Immature natural killer cell (primary cell): ENCODE data around the gene AHNAK. TPM values are rescaled to one million over a fixed set of nuclear protein-coding genes. Genes with fewer than 3 reads are reported as not detected.
A peak's percentile ranks its signal among the peaks of the same experiment; 100 is the strongest.
"Not testable (repeated sequence)": the region's sequence is repeated elsewhere in the genome, so short reads cannot be mapped to it uniquely, and the experiment has no call there.

Source experiments
- DNase-seq, 3 donors: peaks; one replicate each; pipeline ENCODE4 v3.0.0; 2022; ENCODE audit warnings: mixed read lengths in 1 of 3
- H3K27ac Mint-ChIP-seq, 6 donors: one replicate each; pipeline ENCODE4 v1.8.0; 2020; ENCODE audit warnings: mixed read lengths in 6 of 6, mild to moderate bottlenecking in 5 of 6, inconsistent platforms in 4 of 6, moderate library complexity in 3 of 6
- H3K27me3 Mint-ChIP-seq, 3 donors: one replicate each; pipeline ENCODE4 v1.8.0; 2020 to 2021; ENCODE audit warnings: low read depth in 3 of 3, mild to moderate bottlenecking in 3 of 3, mixed read lengths in 3 of 3, moderate library complexity in 3 of 3, inconsistent platforms in 1 of 3
- H3K36me3 Mint-ChIP-seq, 3 donors: one replicate each; pipeline ENCODE4 v1.8.0; 2020; ENCODE audit warnings: mixed read lengths in 3 of 3, inconsistent platforms in 2 of 3, mild to moderate bottlenecking in 2 of 3
- H3K4me1 Mint-ChIP-seq, 2 donors: one replicate each; pipeline ENCODE4 v1.8.0; 2020; ENCODE audit warnings: inconsistent platforms in 2 of 2, mild to moderate bottlenecking in 2 of 2, mixed read lengths in 2 of 2, moderate library complexity in 1 of 2
- H3K4me3 Mint-ChIP-seq, 5 donors: one replicate each; pipeline ENCODE4 v1.8.0; 2020; ENCODE audit warnings: mild to moderate bottlenecking in 5 of 5, mixed read lengths in 5 of 5, inconsistent platforms in 3 of 5, moderate library complexity in 3 of 5
- H3K9me3 Mint-ChIP-seq, 6 donors: one replicate each; pipeline ENCODE4 v1.8.0; 2020; ENCODE audit warnings: mild to moderate bottlenecking in 6 of 6, mixed read lengths in 6 of 6, inconsistent platforms in 4 of 6, moderate library complexity in 3 of 6
- polyA plus RNA-seq, 3 donors: library from polyadenylated mRNA; unstranded; fragments of 300-500 nt; fragmentation: Illumina TruSeq; gene quantifications; one replicate each; pipeline ENCODE4 v1.2.3, GENCODE V29; 2021

AHNAK gene
- polyA plus RNA-seq, 3 donors from 2014 or later = 45.0 to 217 (median 57.2) TPM

GRCh38 chr11:62567018-62567633 lies 20.5 kb upstream of the AHNAK start:
- Mint-ChIP-seq H3K4me1 (peaks cover 14 to 43% of the 10 kb centered on the region in 2 donors), H3K4me3 (no peak overlapping the region), H3K27me3 (peaks cover 0 to 3% (median 3%) of the 10 kb centered on the region in 3 donors), H3K27ac (peak overlapping the region in 4 of 6 donors; percentile 44 to 71 (median 52)), H3K36me3 (peaks cover 30 to 41% (median 35%) of the 10 kb centered on the region in 3 donors), H3K9me3 (no peaks in the 10 kb centered on the region)
- DNase-seq = no peak

DNA sequence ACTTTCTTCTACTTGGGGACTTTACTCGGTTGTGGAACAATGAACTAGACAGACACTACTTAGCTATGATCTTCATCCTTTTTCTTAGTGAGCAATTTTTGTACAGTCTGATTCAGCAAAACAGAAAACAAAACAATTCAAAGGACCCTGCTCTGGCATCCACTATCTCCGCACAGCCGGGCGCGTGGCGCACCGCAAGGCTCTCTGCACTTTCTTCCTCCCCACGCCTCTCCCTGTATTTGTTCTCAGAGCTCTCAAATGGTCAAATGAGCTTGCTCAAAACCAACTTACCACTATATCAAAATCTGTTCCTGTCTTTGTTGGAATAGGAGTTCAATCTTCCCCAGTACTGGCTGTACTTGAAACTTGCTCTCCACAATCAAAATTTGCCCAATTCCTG lies 19.6 kb upstream of the AHNAK start:
- no peak for DNase-seq
- peaks cover 0 to 3% (median 0%) of the 10 kb centered on the region in 3 donors for H3K27me3 Mint-ChIP-seq
- H3K9me3 Mint-ChIP-seq = no peaks in the 10 kb centered on the region
- H3K36me3 Mint-ChIP-seq = peaks cover 25 to 39% (median 29%) of the 10 kb centered on the region in 3 donors
- H3K4me1 Mint-ChIP-seq = peaks cover 10 to 42% of the 10 kb centered on the region in 2 donors
- no peak overlapping the region for H3K4me3 Mint-ChIP-seq
- peak overlapping the region in 2 of 6 donors; percentile 52 to 67 for H3K27ac Mint-ChIP-seq

GRCh38 chr11:62565100-62565802 lies 18.6 kb upstream of the AHNAK start:
- Mint-ChIP-seq H3K4me1 (peaks cover 11 to 40% of the 10 kb centered on the region in 2 donors), H3K36me3 (peaks cover 20 to 37% (median 22%) of the 10 kb centered on the region in 3 donors), H3K27ac (peak overlapping the region in 3 of 6 donors; percentile 18 to 57 (median 22)), H3K9me3 (no peaks in the 10 kb centered on the region), H3K4me3 (no peak overlapping the region), H3K27me3 (peaks cover 0 to 3% (median 0%) of the 10 kb centered on the region in 3 donors)
- DNase-seq = no peak

- Mint-ChIP-seq H3K36me3 (peaks cover 23 to 33% (median 23%) of the 10 kb centered on the region in 3 donors), H3K4me1 (peaks cover 43 to 63% of the 10 kb centered on the region in 2 donors), H3K27ac (peak overlapping the region in 4 of 6 donors; percentile 15 to 74 (median 26)), H3K27me3 (peaks cover 9 to 14% (median 13%) of the 10 kb centered on the region in 3 donors)
- H3K4me3 Mint-ChIP-seq, H3K9me3 Mint-ChIP-seq, DNase-seq: not testable (repeated sequence)
These were observed 15.1 kb upstream of the AHNAK start for GRCh38 chr11:62561677-62562230.

- H3K4me3 Mint-ChIP-seq = no peak overlapping the region
- peak; percentile 68 to 75 (median 71) for DNase-seq
- H3K9me3 Mint-ChIP-seq = no peaks in the 10 kb centered on the region
- H3K27ac Mint-ChIP-seq = peak overlapping the region in 4 of 6 donors; percentile 47 to 87 (median 68)
- H3K36me3 Mint-ChIP-seq = peaks cover 13 to 26% (median 16%) of the 10 kb centered on the region in 3 donors
- peaks cover 11 to 20% (median 16%) of the 10 kb centered on the region in 3 donors for H3K27me3 Mint-ChIP-seq
- peaks cover 55 to 67% of the 10 kb centered on the region in 2 donors for H3K4me1 Mint-ChIP-seq
These were observed 14.0 kb upstream of the AHNAK start for GRCh38 chr11:62560566-62561103.

GRCh38 chr11:62559626-62560025 lies 13.0 kb upstream of the AHNAK start:
- H3K27me3 Mint-ChIP-seq = peaks cover 11 to 23% (median 16%) of the 10 kb centered on the region in 3 donors
- DNase-seq, H3K9me3 Mint-ChIP-seq: not testable (repeated sequence)
- H3K4me1 Mint-ChIP-seq = peaks cover 65 to 74% of the 10 kb centered on the region in 2 donors
- H3K36me3 Mint-ChIP-seq = peaks cover 9 to 22% (median 12%) of the 10 kb centered on the region in 3 donors
- H3K4me3 Mint-ChIP-seq = peak overlapping the region; percentile 15 to 60 (median 45)
- peak overlapping the region; percentile 84 to 98 (median 96) for H3K27ac Mint-ChIP-seq

DNA sequence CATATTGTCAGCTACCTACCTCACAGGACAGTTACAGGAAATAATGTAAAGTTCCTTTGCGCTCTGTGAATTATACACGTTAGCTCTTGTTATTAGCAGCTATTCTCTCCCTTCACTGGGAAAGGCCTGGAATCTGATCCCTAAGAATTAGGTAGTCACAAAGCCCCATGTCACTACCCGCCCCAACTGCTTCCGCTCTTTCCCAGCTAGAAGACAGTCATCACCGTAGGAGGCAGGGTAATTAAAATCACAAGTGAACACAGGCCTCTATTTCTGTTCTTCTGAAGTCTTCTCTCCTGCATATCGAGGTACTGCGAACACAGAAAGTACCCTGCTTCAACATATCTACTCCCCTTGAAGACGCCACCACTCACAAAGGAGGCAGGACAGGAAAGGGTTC lies 12.6 kb upstream of the AHNAK start:
- Mint-ChIP-seq H3K27ac (peak overlapping the region; percentile 84 to 98 (median 96)), H3K27me3 (peaks cover 11 to 23% (median 16%) of the 10 kb centered on the region in 3 donors)

GRCh38 chr11:62558669-62559068 lies 12.1 kb upstream of the AHNAK start:
- DNase-seq = no peak
- peak overlapping the region; percentile 92 to 98 (median 96) for H3K27ac Mint-ChIP-seq
- peaks cover 74 to 83% of the 10 kb centered on the region in 2 donors for H3K4me1 Mint-ChIP-seq
- peaks cover 9 to 22% (median 12%) of the 10 kb centered on the region in 3 donors for H3K36me3 Mint-ChIP-seq
- H3K4me3 Mint-ChIP-seq = peak overlapping the region; percentile 81 to 87 (median 87)
- H3K27me3 Mint-ChIP-seq = peaks cover 11 to 23% (median 16%) of the 10 kb centered on the region in 3 donors
- no peaks in the 10 kb centered on the region for H3K9me3 Mint-ChIP-seq

More for the DNA sequence above, 12.6 kb upstream of the AHNAK start:
- peaks cover 69 to 78% of the 10 kb centered on the region in 2 donors for H3K4me1 Mint-ChIP-seq
- no peak for DNase-seq
- peaks cover 9 to 22% (median 12%) of the 10 kb centered on the region in 3 donors for H3K36me3 Mint-ChIP-seq
- peak overlapping the region; percentile 15 to 60 (median 52) for H3K4me3 Mint-ChIP-seq
- H3K9me3 Mint-ChIP-seq = no peaks in the 10 kb centered on the region

- Mint-ChIP-seq H3K27me3 (peaks cover 16 to 27% (median 16%) of the 10 kb centered on the region in 3 donors), H3K9me3 (no peaks in the 10 kb centered on the region), H3K4me3 (peak overlapping the region; percentile 81 to 87 (median 87)), H3K4me1 (peaks cover 89 to 97% of the 10 kb centered on the region in 2 donors), H3K27ac (peak overlapping the region; percentile 92 to 98 (median 96)), H3K36me3 (peaks cover 9 to 20% (median 11%) of the 10 kb centered on the region in 3 donors)
- DNase-seq = peak; percentile 80 to 84 (median 82)
These were observed 10.4 kb upstream of the AHNAK start for GRCh38 chr11:62556875-62557631.

DNA sequence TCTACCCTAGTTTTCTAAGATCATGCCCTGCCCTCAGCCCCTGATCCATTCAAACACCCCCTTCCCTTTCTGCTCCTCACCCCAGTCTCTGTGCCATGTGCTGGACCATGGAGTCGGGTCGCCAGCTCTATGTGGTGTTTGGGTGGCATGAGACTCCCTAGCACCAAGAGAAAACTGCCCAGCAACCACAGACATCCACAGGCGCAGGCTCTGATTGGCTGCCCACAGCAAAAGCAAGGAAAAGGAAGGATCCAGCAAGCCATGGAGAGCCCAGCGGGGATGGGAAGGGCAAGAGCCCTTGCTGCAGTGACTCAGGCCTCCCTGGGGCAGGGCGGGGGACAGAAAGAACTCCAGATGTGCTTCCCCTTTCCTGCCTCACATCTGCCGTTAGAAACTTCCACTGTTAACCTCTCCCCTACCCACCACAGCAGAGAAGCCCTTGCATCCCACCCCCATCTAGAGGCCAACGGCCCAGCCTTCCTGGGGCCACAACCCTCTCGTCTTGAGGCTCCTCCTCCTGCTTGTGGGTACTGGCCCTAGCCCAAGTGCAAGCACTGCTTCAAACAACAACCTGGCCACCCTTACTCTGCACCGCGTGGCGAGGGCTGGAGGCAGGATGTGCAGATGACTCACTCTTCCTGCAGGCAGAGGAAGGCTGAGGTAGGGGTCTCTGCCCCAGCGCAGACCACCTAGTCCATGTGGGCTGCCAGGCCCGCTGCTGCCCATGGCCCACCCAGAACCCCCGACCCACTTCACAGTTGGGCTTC lies 9.7 kb upstream of the AHNAK start:
- H3K27ac Mint-ChIP-seq = peak overlapping the region; percentile 92 to 98 (median 96)
- peak overlapping the region; percentile 81 to 87 (median 87) for H3K4me3 Mint-ChIP-seq
- peaks cover 96 to 98% of the 10 kb centered on the region in 2 donors for H3K4me1 Mint-ChIP-seq
- H3K36me3 Mint-ChIP-seq = peaks cover 9 to 16% (median 10%) of the 10 kb centered on the region in 3 donors
- peak; percentile 86 to 89 (median 88) for DNase-seq
- peaks cover 0 to 2% (median 0%) of the 10 kb centered on the region in 6 donors for H3K9me3 Mint-ChIP-seq
- peaks cover 19 to 30% (median 21%) of the 10 kb centered on the region in 3 donors for H3K27me3 Mint-ChIP-seq

GRCh38 chr11:62555464-62556107 lies 9.0 kb upstream of the AHNAK start:
- Mint-ChIP-seq H3K9me3 (peaks cover 0 to 2% (median 0%) of the 10 kb centered on the region in 6 donors), H3K4me3 (peak overlapping the region; percentile 81 to 87 (median 87)), H3K27ac (peak overlapping the region; percentile 92 to 98 (median 96)), H3K27me3 (peaks cover 19 to 30% (median 21%) of the 10 kb centered on the region in 3 donors), H3K4me1 (peaks cover 98 to 100% of the 10 kb centered on the region in 2 donors), H3K36me3 (peaks cover 9 to 14% (median 10%) of the 10 kb centered on the region in 3 donors)
- peak; percentile 77 to 81 (median 78) for DNase-seq
